ENCODE results near the gene RASAL2.

- TF ChIP-seq CTCF (IDR thresholded peaks at IDR 0.05) (no peak), EZH2 (IDR thresholded peaks at IDR 0.05; ENCODE audit: borderline replicate concordance, insufficient read depth, low read depth, low read length, poor library complexity, severe bottlenecking) (no peak)
These were observed 343.0 kb downstream of the RASAL2 start for GRCh38 chr1:178436899-178437298.
